ENCODE data around the gene MTA2.

GRCh38 chr11:62647609-62648005 lies 45.9 kb upstream of the MTA2 start:
- no peak for TF ChIP-seq CTCF (conservative IDR thresholded peaks at IDR 0.05 in 1 of 2, IDR thresholded peaks at IDR 0.05 in 1 of 2; ENCODE audit: extremely low read depth in 1 of 2, insufficient read depth in 1 of 2, low read depth in 1 of 2, low read length in 2 of 2)
- no peak for TF ChIP-seq EZH2 (IDR thresholded peaks at IDR 0.05; ENCODE audit: borderline replicate concordance, low read length)

Measured in mammary epithelial cell (primary cell).